ENCODE results near the gene ERCC2.
"Not testable (repeated sequence)": the region's sequence is repeated elsewhere in the genome, so short reads cannot be mapped to it uniquely, and the experiment has no call there.

GRCh38 chr19:45407585-45407984, 37.2 kb upstream of the ERCC2 start:
- TF ChIP-seq, protein P1, sequence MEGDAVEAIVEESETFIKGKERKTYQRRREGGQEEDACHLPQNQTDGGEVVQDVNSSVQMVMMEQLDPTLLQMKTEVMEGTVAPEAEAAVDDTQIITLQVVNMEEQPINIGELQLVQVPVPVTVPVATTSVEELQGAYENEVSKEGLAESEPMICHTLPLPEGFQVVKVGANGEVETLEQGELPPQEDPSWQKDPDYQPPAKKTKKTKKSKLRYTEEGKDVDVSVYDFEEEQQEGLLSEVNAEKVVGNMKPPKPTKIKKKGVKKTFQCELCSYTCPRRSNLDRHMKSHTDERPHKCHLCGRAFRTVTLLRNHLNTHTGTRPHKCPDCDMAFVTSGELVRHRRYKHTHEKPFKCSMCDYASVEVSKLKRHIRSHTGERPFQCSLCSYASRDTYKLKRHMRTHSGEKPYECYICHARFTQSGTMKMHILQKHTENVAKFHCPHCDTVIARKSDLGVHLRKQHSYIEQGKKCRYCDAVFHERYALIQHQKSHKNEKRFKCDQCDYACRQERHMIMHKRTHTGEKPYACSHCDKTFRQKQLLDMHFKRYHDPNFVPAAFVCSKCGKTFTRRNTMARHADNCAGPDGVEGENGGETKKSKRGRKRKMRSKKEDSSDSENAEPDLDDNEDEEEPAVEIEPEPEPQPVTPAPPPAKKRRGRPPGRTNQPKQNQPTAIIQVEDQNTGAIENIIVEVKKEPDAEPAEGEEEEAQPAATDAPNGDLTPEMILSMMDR (conservative IDR thresholded peaks at IDR 0.05 in 1 of 2, IDR thresholded peaks at IDR 0.05 in 1 of 2; ENCODE audit: extremely low read depth in 1 of 2, insufficient read depth in 1 of 2, low read depth in 1 of 2, low read length in 2 of 2), result not testable (repeated sequence)
- not testable (repeated sequence) for TF ChIP-seq EZH2 (IDR thresholded peaks at IDR 0.05; ENCODE audit: borderline replicate concordance, low read length)
